Measurements from ENCODE around the gene GRIK5.

- TF ChIP-seq POLR2AphosphoS5 (IDR thresholded peaks at IDR 0.05): no peak
- TF ChIP-seq TAF1 (IDR thresholded peaks at IDR 0.05; ENCODE audit: low read depth): no peak
- no peak for TF ChIP-seq CTCF (IDR thresholded peaks at IDR 0.05; ENCODE audit: poor library complexity, severe bottlenecking)
- TF ChIP-seq REST (IDR thresholded peaks at IDR 0.05; ENCODE audit: borderline replicate concordance): no peak
These were observed 114.5 kb downstream of the GRIK5 start for GRCh38 chr19:41955521-41955920.
